Measurements from ENCODE around the gene ANG. TPM values are rescaled to one million over a fixed set of nuclear protein-coding genes. Genes with fewer than 3 reads are reported as not detected.
A peak's percentile ranks its signal among the peaks of the same experiment; 100 is the strongest.
"Not testable (repeated sequence)": the region's sequence is repeated elsewhere in the genome, so short reads cannot be mapped to it uniquely, and the experiment has no call there.

The ANG gene
- total RNA-seq, 4 donors from 2014 or later = 1.4 to 15.1 (median 5.8) TPM

GRCh38 chr14:20698018-20698329 is 9.4 kb downstream of the ANG start:
- Histone ChIP-seq H3K4me1 (peaks cover 0 to 9% (median 0%) of the 10 kb centered on the region in 3 donors), H3K36me3 (peaks cover 0 to 27% (median 0%) of the 10 kb centered on the region in 3 donors), H3K4me3 (no peak overlapping the region), H3K27ac (no peak overlapping the region), H3K27me3 (no peaks in the 10 kb centered on the region), H3K9me3 (no peaks in the 10 kb centered on the region)
- intact Hi-C loops (cut with DNase I) = loop anchor here (5.0 to 10.0 kb wide), 2 partner anchors 159 to 267 kb away; no protein-coding TSS in a partner anchor
- DNase-seq = no peak
- TF ChIP-seq POLR2A (IDR thresholded peaks at IDR 0.05) = no peak
- TF ChIP-seq, protein P1, sequence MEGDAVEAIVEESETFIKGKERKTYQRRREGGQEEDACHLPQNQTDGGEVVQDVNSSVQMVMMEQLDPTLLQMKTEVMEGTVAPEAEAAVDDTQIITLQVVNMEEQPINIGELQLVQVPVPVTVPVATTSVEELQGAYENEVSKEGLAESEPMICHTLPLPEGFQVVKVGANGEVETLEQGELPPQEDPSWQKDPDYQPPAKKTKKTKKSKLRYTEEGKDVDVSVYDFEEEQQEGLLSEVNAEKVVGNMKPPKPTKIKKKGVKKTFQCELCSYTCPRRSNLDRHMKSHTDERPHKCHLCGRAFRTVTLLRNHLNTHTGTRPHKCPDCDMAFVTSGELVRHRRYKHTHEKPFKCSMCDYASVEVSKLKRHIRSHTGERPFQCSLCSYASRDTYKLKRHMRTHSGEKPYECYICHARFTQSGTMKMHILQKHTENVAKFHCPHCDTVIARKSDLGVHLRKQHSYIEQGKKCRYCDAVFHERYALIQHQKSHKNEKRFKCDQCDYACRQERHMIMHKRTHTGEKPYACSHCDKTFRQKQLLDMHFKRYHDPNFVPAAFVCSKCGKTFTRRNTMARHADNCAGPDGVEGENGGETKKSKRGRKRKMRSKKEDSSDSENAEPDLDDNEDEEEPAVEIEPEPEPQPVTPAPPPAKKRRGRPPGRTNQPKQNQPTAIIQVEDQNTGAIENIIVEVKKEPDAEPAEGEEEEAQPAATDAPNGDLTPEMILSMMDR (IDR thresholded peaks at IDR 0.05) = no peak

DNA sequence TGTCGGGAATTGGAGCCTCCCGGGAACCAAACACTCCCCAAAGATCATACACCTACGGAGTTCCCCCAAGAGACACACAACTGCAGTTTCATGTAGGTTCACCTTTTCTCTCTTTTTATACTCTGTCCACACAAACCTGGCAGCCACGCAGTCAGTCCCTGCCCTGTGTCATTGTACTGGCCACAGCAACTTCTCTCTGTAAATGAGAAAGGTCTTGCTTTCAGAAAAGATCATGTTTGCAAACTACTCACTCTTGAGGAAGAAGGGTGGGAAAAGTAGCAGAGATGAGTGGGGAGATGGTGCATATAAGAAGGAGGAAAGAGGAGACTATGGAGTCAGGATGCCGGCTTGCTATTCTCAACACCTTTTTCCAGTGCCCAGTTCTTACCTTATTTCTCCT is 10.4 kb downstream of the ANG start:
- intact Hi-C loops (cut with DNase I) = loop anchor here (5.0 to 10.0 kb wide), 2 partner anchors 158 to 266 kb away; no protein-coding TSS in a partner anchor
- peaks cover 0 to 20% (median 0%) of the 10 kb centered on the region in 3 donors for H3K36me3 ChIP-seq
- no peak overlapping the region for H3K27ac ChIP-seq
- TF ChIP-seq, protein P1 (IDR thresholded peaks at IDR 0.05) = no peak
- no peak for TF ChIP-seq POLR2A (IDR thresholded peaks at IDR 0.05)
- no peaks in the 10 kb centered on the region for H3K27me3 ChIP-seq
- no peaks in the 10 kb centered on the region for H3K9me3 ChIP-seq
- 88 to 92% methylated on average over 5 of the region's 5 CpGs for WGBS, 2 donors
- no peak overlapping the region for H3K4me3 ChIP-seq
- peaks cover 0 to 9% (median 0%) of the 10 kb centered on the region in 3 donors for H3K4me1 ChIP-seq
- no peak for DNase-seq

DNA sequence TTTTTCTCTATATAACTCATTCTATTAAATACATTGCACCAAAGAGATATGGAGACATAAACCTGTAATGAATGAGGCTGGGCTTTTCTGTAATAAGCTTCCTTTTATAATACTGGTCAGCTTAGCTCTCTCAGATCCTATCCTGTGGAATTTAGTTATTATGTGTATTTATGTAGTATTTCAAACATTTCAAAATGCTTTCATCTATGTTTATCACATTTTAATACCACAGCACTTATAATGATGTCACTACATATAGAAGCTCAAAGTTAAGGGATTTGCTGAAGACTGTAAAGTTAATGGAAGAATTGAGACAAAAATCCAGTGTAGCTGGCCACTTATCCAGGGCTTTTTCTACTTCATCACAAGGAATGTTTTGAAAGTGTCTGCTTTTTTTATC is 11.4 kb downstream of the ANG start:
- H3K9me3 ChIP-seq = no peaks in the 10 kb centered on the region
- TF ChIP-seq POLR2A (IDR thresholded peaks at IDR 0.05) = no peak
- TF ChIP-seq, protein P1 (IDR thresholded peaks at IDR 0.05) = no peak
- intact Hi-C loops (cut with DNase I) = loop anchor here (5.0 to 10.0 kb wide), 2 partner anchors 157 to 265 kb away; no protein-coding TSS in a partner anchor
- H3K27ac ChIP-seq = no peak overlapping the region
- DNase-seq = no peak
- H3K27me3 ChIP-seq = no peaks in the 10 kb centered on the region
- no peak overlapping the region for H3K4me3 ChIP-seq
- peaks cover 0 to 9% (median 0%) of the 10 kb centered on the region in 3 donors for H3K4me1 ChIP-seq
- H3K36me3 ChIP-seq = peaks cover 0 to 12% (median 0%) of the 10 kb centered on the region in 3 donors

DNA sequence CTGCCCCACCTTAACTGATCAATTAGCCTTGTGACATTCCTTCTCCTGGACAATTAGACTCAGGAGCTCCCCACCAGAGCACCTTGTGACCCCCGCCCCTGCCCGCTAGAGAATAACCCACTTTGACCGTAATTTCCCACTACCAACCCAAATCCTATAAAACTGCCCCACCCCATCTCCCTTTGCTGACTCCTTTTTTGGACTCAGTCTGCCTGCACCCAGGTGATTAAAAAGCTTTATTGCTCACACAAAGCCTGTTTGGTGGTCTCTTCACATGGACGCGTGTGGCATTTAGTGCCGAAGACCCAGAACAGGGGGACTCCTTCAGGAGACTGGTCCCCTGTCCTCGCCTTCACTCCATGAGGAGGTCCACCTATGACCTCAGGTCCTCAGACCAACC is 12.4 kb downstream of the ANG start:
- H3K27ac ChIP-seq; H3K9me3 ChIP-seq; H3K36me3 ChIP-seq; H3K27me3 ChIP-seq; DNase-seq; intact Hi-C loops (cut with DNase I); H3K4me1 ChIP-seq; H3K4me3 ChIP-seq: not testable (repeated sequence)
- 90 to 99% methylated on average over 7 of the region's 7 CpGs for WGBS, 2 donors

GRCh38 chr14:20706657-20707355 is 18.2 kb downstream of the ANG start:
- no peaks in the 10 kb centered on the region for H3K36me3 ChIP-seq
- peaks cover 0 to 17% (median 3%) of the 10 kb centered on the region in 3 donors for H3K4me1 ChIP-seq
- no peak overlapping the region for H3K4me3 ChIP-seq
- intact Hi-C loops (cut with DNase I) = no loop called here
- DNase-seq = no peak
- H3K9me3 ChIP-seq = no peaks in the 10 kb centered on the region
- H3K27ac ChIP-seq = peak overlapping the region in 2 of 4 donors; percentile 62
- 33 to 42% methylated on average over 4 of the region's 4 CpGs for WGBS, 2 donors
- TF ChIP-seq, protein P1 (IDR thresholded peaks at IDR 0.05) = no peak
- no peak for TF ChIP-seq POLR2A (IDR thresholded peaks at IDR 0.05)
- no peaks in the 10 kb centered on the region for H3K27me3 ChIP-seq

Data from esophagus squamous epithelium (tissue), 5 donors.